ENCODE measurements around the gene DCAF8. TPM values are rescaled to one million over a fixed set of nuclear protein-coding genes. Genes with fewer than 3 reads are reported as not detected.
"Not testable (repeated sequence)": the region's sequence is repeated elsewhere in the genome, so short reads cannot be mapped to it uniquely, and the experiment has no call there.

The DCAF8 gene
- 100 to 1,000 TPM; 200 to 285 (median 205) TPM for polyA plus RNA-seq (ENCODE audit: insufficient read length in 3 of 3)
- long read RNA-seq, donor 1, full-length matches to known transcripts, result 10 of 30 reads
- long read RNA-seq, donor 1, partial matches to known transcripts, result 20 of 30 reads
- long read RNA-seq, donor 1, other reads (novel, unspliced or antisense), result 0 of 30 reads
- long read RNA-seq, donor 2, partial matches to known transcripts, result 0 of 6 reads
- long read RNA-seq, donor 2, other reads (novel, unspliced or antisense), result 0 of 6 reads
- long read RNA-seq, donor 3, full-length matches to known transcripts, result 20 of 20 reads
- long read RNA-seq, donor 3, partial matches to known transcripts, result 0 of 20 reads
- long read RNA-seq, donor 3, other reads (novel, unspliced or antisense), result 0 of 20 reads
- long read RNA-seq, donor 4, transcript DCAF8-212 (3 exons, 945 nt), result major isoform, 14 of 30 reads
- long read RNA-seq, donor 4, partial matches to known transcripts, result 5 of 30 reads
- long read RNA-seq, donor 4, other reads (novel, unspliced or antisense), result 0 of 30 reads
- long read RNA-seq, donor 5, result 0 reads
- long read RNA-seq, donor 6, full-length matches to known transcripts, result 33 of 39 reads
- long read RNA-seq, donor 6, partial matches to known transcripts, result 6 of 39 reads
- long read RNA-seq, donor 6, other reads (novel, unspliced or antisense), result 0 of 39 reads
- long read RNA-seq, donor 7, full-length matches to known transcripts, result 16 of 16 reads
- long read RNA-seq, donor 7, partial matches to known transcripts, result 0 of 16 reads
- long read RNA-seq, donor 7, other reads (novel, unspliced or antisense), result 0 of 16 reads
- long read RNA-seq, donor 8, full-length matches to known transcripts, result 32 of 69 reads
- long read RNA-seq, donor 8, partial matches to known transcripts, result 37 of 69 reads
- long read RNA-seq, donor 8, other reads (novel, unspliced or antisense), result 0 of 69 reads
- long read RNA-seq, donor 9, transcript DCAF8-212 (3 exons, 945 nt), result major isoform, 8 of 14 reads
- long read RNA-seq, donor 9, partial matches to known transcripts, result 0 of 14 reads
- long read RNA-seq, donor 9, other reads (novel, unspliced or antisense), result 0 of 14 reads
- long read RNA-seq, donor 10, full-length matches to known transcripts, result 15 of 20 reads
- long read RNA-seq, donor 10, partial matches to known transcripts, result 5 of 20 reads
- long read RNA-seq, donor 10, other reads (novel, unspliced or antisense), result 0 of 20 reads
- long read RNA-seq, donor 11, full-length matches to known transcripts, result 17 of 33 reads
- long read RNA-seq, donor 11, partial matches to known transcripts, result 16 of 33 reads
- long read RNA-seq, donor 11, other reads (novel, unspliced or antisense), result 0 of 33 reads
- long read RNA-seq, donor 12, full-length matches to known transcripts, result 12 of 33 reads
- long read RNA-seq, donor 12, partial matches to known transcripts, result 21 of 33 reads
- long read RNA-seq, donor 12, other reads (novel, unspliced or antisense), result 0 of 33 reads
- long read RNA-seq, donor 13, full-length matches to known transcripts, result 34 of 56 reads
- long read RNA-seq, donor 13, partial matches to known transcripts, result 22 of 56 reads
- long read RNA-seq, donor 13, other reads (novel, unspliced or antisense), result 0 of 56 reads
- long read RNA-seq, donor 14, full-length matches to known transcripts, result 9 of 9 reads
- long read RNA-seq, donor 14, partial matches to known transcripts, result 0 of 9 reads
- long read RNA-seq, donor 14, other reads (novel, unspliced or antisense), result 0 of 9 reads
- long read RNA-seq, donor 15, partial matches to known transcripts, result 0 of 6 reads
- long read RNA-seq, donor 15, other reads (novel, unspliced or antisense), result 0 of 6 reads
- long read RNA-seq, donor 16, full-length matches to known transcripts, result 91 of 113 reads
- long read RNA-seq, donor 16, partial matches to known transcripts, result 22 of 113 reads
- long read RNA-seq, donor 16, other reads (novel, unspliced or antisense), result 0 of 113 reads

DNA sequence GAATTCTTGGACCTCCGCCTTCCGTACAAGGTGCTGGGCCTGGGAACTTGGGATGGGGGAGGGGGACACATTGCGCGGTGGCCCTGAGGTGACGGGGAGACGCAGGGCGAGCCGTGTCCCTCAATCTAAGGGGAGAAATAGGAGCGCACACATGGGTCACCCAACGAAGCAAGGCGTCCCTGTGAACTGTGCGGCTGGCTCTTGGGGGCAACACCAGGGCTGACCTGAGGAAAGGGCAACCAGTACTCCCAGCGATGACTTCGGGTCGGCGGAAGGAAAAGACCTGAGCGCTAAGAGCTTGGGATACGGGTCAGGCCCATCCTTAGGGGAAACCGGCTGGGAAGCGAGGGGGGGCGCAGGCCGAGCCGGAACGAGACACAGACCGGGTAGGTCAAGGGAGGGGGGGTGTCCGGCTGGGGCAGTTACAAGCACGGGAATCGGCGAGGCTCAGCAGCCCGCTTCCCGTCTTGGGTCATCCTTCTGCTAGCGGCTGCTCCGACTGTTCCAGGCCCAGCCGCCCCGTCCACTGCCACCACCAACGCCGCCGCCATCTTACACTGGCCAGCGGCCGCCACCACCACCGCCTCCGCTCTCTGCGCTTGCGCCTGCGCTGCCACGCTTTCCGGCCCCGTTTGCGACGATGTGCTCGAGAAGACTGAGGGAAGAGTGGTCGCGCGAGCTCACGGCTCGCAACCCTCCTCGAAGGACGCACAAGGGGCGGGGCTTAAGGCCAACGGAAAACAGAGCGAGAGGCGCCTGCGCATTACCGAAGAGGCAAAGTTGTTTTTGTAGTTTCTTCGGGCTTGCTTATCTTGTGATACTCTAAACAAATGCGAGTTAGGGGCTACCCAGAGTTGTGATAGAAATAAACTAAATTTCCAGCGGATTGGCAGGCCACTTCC lies at the start of gene DCAF8:
DCAF8 (minus strand) TSS at position 657 of the 902 bp plus-strand sequence. CDS start 18,541 bp downstream, outside the sequence.
- peak; percentile 94 to 99 (median 98) for DNase-seq (ENCODE audit: extremely low read depth in 1 of 11, low read depth in 9 of 11, low spot score in 4 of 11)

DNA sequence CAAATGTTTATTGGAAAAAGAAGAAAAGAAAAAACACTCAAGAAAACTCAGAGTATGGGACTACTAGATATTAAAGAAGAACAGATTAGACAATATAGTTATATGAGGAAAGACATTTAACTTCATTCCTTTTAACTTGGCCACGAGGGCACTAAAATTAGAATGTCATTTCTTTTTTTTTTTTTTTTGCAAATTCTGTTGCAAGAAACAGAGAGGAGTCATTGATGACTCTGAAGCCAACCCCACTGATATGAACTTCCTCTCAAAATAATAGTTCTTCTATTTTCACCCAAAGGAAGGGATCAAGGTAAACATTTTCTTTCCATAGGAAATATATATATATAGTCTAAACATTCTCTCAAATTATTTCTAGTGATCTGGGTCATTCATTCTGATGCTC lies 47.2 kb upstream of the DCAF8 start:
- DNase-seq (ENCODE audit: extremely low read depth in 1 of 11, low read depth in 9 of 11, low spot score in 4 of 11), result no peak

DNA sequence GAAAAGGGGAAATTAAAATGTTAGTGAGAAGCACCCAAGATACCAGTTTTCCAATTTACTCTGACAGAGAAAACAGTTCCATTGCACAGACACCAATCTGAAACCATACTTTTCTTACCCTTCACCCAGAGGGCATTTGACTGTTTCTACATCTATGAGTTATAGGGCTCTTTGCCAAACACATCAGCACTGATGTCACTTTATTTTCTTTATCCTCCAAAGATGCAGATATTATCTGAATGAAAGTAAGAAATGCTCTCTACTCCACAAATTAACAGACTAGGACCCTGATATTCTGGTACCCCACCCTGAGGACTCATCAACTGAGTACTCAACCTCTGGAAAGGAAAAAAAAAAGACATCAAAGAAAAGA lies 46.8 kb upstream of the DCAF8 start:
- DNase-seq (ENCODE audit: extremely low read depth in 1 of 11, low read depth in 9 of 11, low spot score in 4 of 11), result no peak

DNA sequence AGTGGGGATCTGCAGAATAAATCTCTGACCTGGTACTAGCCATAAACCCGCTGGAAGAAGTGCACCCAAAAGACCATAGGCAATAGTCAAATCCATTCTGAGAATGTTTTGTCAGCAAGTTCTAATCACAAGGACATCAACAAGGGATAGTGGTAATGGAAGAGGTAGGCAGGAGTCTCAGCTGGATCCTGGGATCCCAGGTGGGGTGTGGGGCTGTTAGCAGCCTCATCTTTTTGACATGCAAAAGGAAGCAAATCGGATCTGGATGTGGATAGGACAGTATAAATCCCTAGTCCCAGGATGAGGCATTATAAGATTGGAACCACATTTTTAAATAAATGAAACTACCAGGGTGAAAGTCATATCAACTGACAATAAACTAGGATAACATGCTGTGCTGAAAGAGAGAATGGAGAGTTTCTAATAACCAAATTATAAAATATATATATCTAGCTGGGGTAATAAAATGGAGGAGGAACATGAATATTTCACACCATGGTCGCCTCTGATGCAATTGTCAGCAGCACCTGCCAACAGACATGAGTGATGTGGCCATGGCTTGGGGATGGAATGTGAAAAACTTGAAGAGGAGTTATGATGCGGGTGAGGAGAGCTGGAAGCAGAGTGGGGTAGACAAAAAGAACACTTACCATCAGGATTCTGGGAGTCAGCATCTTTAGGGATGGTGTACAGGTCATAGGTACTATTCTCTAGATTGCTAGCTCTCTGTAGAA lies 46.3 kb upstream of the DCAF8 start:
- DNase-seq (ENCODE audit: extremely low read depth in 1 of 11, low read depth in 9 of 11, low spot score in 4 of 11), result no peak

DNA sequence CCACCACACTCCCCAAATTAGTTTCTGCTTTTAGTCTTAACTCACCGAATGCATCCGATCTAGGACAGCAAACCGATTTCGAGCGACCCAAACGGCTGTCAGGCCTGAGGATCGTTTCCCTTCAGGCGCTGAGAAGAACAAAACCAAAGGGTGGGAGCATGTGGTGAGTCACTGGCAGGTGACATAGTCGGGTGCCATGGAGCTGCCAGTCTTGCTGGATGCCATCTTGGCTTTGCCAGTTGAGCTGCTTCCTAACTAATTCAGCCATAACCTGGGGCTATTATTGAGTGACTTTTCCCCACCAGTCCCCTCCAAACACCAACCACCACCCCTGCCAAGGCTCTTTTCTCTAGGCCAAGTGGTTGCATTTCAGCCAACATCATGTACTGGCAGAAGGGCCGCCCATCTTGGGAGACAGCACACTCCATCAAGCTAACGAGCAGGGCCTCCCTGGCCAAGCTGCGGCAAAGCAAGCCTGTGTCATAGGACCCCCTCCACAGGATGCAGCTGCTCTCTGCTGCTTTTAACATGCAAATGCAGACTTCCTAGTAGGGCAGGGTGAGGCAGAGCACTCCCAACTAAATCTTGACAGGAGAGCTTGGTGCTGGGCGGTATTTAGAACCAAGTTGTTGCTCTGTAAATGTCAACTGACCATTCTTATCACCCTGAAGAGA lies 44.9 kb upstream of the DCAF8 start:
- DNase-seq (ENCODE audit: extremely low read depth in 1 of 11, low read depth in 9 of 11, low spot score in 4 of 11), result no peak

DNA sequence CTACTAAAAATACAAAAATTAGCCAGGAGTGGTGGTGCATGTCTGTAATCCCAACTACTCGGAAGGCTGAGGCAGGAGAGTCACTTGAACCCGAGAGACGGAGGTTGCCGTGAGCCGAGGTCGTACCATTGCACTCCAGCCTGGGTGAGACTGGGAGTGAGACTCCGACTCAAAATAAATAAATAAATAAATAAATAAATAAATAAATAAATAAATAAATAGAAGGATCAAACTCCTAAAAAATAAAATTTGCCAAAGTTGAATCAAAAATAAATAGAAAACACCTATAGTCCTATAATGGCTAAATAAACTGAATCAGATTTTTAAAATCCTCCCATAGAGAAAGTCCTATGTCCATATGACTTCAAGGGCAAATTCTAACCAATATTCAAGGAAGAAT lies 37.8 kb upstream of the DCAF8 start:
- no peak for DNase-seq (ENCODE audit: extremely low read depth in 1 of 11, low read depth in 9 of 11, low spot score in 4 of 11)

DNA sequence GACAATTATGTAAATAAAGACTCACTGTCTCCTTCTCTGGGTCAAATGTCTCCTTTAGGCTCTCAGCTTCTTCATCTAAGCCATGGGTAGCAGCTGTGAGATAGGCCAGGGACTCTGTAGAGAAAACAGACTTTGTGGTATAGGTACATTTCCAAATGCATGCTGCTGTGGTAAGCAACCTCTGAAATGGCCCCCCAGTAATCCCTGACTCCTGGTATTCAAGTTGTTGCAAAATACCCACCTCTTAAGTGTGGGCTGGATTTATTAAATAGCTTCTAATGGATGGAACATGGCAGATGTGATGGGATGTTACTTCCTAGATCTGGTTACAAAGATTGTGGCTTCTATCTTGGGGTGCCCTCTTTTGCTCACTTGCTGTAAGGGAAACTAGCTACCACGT lies 33.7 kb upstream of the DCAF8 start:
- no peak for DNase-seq (ENCODE audit: extremely low read depth in 1 of 11, low read depth in 9 of 11, low spot score in 4 of 11)

DNA sequence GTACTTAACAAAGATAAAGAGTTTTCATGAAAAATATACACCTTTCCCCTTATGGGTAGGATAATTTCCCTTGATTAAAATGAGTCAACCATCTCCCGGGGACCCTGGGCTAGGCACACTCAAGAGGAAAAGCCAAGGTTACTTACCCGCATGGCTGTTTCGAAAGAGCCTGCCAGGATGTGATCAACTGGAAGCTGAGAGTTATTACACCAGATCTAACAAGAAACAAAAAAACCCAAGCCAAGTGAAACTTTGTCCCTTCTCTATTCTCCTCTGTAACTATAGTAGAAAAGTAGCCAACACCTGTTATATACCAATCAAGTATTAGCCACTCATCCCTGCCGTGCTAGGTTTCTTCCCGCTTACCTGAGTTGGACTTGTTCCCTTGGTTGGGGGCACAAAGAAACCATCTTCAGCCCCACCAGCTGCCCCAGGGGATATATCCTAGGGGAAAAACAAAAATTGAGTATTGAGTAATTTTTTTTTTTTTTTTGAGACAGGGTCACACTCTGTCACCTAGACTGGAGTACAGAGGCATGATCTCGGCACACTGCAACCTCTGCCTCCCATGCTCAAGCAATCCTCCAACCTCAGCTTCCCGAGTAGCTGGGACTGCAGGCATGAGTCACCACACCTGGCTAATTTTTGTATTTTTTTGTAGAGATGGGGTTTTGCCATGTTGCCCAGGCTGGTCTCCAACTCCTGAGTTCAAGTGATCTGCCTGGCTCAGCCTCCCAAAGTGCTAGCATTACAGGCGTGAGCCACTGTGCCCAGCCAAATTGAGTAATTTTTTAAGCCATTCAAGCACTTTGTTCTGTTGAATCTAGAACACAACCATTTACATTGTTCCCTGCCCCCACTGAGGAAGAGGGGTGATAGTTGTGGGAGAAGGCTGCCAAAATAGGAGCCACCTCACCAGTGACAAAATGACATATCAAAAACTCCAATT lies 30.9 kb upstream of the DCAF8 start:
- DNase-seq (ENCODE audit: extremely low read depth in 1 of 11, low read depth in 9 of 11, low spot score in 4 of 11), result no peak

DNA sequence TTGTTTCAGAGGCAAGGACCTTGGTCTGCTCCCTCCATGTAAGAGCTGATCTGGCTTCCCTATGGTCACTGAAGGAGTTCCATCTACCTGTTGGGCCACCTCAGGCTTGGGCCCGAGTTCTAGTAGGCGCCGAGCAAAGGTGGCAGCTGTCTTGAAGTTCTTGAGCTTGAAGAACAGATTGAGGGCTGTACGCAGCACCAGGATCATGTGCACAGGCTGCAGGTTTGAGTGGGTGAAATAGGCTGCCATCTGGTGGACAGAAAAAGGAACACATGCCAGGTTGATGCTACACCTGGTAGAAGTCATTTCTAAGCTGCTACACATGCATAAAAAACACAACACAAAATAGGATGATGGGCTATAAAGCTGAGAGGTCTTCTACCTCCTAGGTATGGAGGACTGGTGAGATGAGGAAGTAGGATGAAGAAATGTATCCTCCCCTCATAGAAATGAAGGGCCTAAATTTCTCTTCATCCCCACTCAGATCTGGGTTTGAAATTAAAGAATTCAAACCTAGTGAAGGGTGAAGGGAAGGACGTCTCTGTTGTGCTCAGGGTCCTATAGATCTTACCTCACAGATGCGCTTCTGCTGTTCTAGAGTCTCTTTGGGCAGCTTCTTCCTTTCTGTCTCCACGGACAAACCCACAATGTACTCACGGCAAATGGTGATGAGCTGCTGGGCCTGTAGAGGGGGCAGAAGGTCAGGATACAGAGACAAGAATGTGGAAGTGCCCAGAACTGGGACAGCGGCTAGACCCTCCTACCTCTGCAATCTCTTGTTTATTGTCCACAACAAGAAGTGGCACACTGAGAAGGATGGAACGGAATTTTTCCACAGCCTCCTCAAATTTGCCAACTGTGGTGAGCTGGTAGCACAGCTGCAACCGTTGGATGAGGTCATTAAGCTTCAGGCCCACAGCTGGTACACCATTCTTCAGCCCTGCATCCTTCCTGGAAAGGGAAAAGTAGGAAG lies 29.2 kb upstream of the DCAF8 start:
- peak; percentile 39 to 72 (median 55) for DNase-seq (ENCODE audit: extremely low read depth in 1 of 11, low read depth in 9 of 11, low spot score in 4 of 11)

DNA sequence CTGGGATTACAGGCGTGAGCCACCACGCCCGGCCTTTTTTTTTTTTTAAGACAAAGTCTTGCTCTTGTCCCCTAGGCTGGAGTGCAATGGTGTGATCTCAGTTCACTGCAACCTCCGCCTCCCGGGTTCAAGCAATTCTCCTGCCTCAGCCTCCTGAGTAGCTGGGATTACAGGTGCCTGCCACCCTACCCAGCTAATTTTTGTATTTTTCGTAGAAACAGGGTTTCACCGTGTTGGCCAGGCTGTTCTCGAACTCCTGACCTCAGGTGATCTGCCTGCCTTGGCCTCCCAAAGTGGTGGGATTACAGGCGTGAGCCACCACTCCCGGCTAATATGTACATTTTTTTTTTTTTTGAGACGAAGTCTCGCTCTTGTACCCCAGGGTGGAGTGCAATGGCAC lies 25.4 kb upstream of the DCAF8 start:
- not testable (repeated sequence) for DNase-seq (ENCODE audit: extremely low read depth in 1 of 11, low read depth in 9 of 11, low spot score in 4 of 11)

DNA sequence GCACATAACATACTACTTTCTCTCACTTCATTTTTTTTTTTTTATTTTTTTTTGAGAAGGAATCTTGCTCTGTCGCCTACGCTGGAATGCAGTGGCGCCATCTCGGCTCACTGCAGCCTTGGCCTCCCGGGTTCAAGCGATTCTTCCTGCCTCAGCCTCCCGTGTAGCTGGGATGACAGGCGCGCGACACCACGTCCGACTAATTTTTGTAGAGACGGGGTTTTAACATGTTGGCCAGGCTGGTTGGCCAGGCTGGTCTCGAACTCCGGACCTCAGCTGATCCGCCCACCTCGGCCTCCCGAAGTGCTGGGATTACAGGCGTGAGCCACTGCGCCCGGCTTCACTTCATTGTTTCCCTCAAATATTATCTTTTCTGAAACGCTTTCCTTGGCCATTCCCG lies 23.2 kb upstream of the DCAF8 start:
- no peak for DNase-seq (ENCODE audit: extremely low read depth in 1 of 11, low read depth in 9 of 11, low spot score in 4 of 11)

DNA sequence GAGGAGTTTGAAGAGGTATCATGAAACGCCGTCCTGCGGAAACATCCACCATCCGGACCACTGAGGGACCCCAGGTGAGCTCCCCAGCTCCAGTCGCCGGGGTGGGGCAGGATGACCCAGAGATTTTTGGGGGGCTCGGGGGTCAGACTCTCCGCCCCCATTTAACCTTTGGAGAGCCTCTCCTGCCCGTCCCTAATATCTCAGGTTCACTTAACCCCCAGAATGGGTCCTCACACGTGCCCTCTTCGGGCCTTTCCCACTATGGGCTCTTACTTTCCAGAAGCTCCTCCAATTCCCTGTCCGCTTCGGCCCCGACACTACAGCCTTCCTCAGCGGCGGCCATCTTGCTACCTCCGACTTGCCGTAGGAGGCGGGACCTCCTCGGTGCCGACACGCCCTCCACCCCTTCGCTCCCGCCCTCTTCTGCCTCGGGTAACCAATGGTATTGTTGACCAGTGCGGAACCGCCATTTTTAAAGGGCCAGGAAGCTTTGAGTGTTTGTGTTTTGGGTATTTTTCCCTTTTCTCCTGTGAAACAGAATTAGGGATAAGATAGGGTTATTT lies 22.5 kb upstream of the DCAF8 start, which contains the start of gene PEX19:
PEX19 (minus strand) TSS at position 352 of the 563 bp plus-strand sequence; CDS start at position 343, 9 bp downstream.
- DNase-seq (ENCODE audit: extremely low read depth in 1 of 11, low read depth in 9 of 11, low spot score in 4 of 11), result peak; percentile 79 to 93 (median 89)

DNA sequence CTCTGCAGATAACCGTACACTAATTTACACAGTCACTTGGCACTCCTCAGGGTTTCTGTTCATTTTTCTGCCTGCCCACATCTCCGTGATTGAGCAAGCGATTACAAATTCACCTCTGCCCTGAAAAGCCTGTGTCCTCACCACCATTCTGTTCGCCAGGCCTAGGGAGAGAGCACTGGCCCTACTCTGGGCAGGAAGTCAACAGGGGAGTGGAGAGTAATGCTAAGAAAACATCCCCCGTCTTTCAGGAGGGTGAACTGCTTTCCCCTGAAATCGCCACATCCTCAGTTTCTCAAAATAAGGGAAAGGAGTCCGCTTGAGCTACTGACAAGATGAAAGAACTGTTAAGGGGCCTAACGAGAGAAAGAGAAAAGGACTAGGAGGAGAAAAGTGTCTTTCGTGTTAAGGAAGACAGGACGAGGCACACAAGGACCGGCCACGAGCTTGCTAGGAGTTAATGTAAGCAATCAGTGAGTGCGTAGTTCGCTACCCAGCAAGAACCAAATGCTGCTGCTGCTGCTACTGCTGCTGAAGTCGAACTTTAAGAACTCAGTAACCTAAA lies 22.0 kb upstream of the DCAF8 start:
- peak in 4 of 11 donors; percentile 12 to 33 (median 17) for DNase-seq (ENCODE audit: extremely low read depth in 1 of 11, low read depth in 9 of 11, low spot score in 4 of 11)
